Endothelial cell (in vitro differentiated cells): ENCODE results near the gene TNFAIP8. TPM values are rescaled to one million over a fixed set of nuclear protein-coding genes. Genes with fewer than 3 reads are reported as not detected.

ENCODE experiments used
- DNase-seq: peaks from one replicate; pipeline ENCODE4 v3.0.0; 2021; ENCODE audit warnings: low spot score
- H3K27ac Mint-ChIP-seq: one replicate; pipeline ENCODE4 v1.8.0; 2021; ENCODE audit warnings: mixed read lengths, inconsistent platforms; ENCODE audit not compliant: unreplicated experiment
- H3K27me3 Mint-ChIP-seq: one replicate; pipeline ENCODE4 v1.8.0; 2021; ENCODE audit warnings: mild to moderate bottlenecking, moderate library complexity, mixed read lengths, inconsistent platforms; ENCODE audit not compliant: unreplicated experiment
- H3K36me3 Mint-ChIP-seq: one replicate; pipeline ENCODE4 v1.8.0; 2021; ENCODE audit warnings: mild to moderate bottlenecking, low read depth, mixed read lengths, inconsistent platforms; ENCODE audit not compliant: unreplicated experiment
- H3K4me1 Mint-ChIP-seq: one replicate; pipeline ENCODE4 v1.8.0; 2021; ENCODE audit warnings: mild to moderate bottlenecking, mixed read lengths, inconsistent platforms; ENCODE audit not compliant: unreplicated experiment
- H3K4me3 Mint-ChIP-seq: one replicate; pipeline ENCODE4 v1.8.0; 2021; ENCODE audit warnings: mild to moderate bottlenecking, mixed read lengths, inconsistent platforms; ENCODE audit not compliant: unreplicated experiment
- H3K9me3 Mint-ChIP-seq: one replicate; pipeline ENCODE4 v1.8.0; 2021; ENCODE audit warnings: mixed read lengths, inconsistent platforms; ENCODE audit not compliant: unreplicated experiment
- CTCF ChIP-seq: fragments of 200-600 bp; sonication (generic); IDR thresholded peaks from one replicate; pipeline ENCODE4 v1.5.0; 2021; ENCODE audit warnings: antibody characterized with exemption; ENCODE audit not compliant: unreplicated experiment
- total RNA-seq: library from RNA; stranded (reverse); fragmentation: NEBNext Ultra II Directional; extraction: Animal tissue kit (Norgen Biotek cat#: 25700); gene quantifications from one replicate; pipeline ENCODE4 v1.2.1, GENCODE V29; 2021; ENCODE audit not compliant: unreplicated experiment

TNFAIP8 gene
- total RNA-seq, 1 donor from 2014 or later, result 7.9 TPM

- Mint-ChIP-seq H3K4me1 (peaks cover 20% of the 10 kb centered on the region), H3K27me3 (peaks cover 13% of the 10 kb centered on the region), H3K36me3 (no peaks in the 10 kb centered on the region), H3K4me3 (no peak overlapping the region), H3K9me3 (no peaks in the 10 kb centered on the region), H3K27ac (no peak overlapping the region)
- no peak for DNase-seq
- no peak for TF ChIP-seq CTCF
Observed at GRCh38 chr5:119357808-119358529, 2.1 kb downstream of the TNFAIP8 start.

- Mint-ChIP-seq H3K9me3 (no peaks in the 10 kb centered on the region), H3K27me3 (peaks cover 13% of the 10 kb centered on the region), H3K36me3 (no peaks in the 10 kb centered on the region), H3K4me3 (no peak overlapping the region), H3K27ac (no peak overlapping the region), H3K4me1 (peaks cover 20% of the 10 kb centered on the region)
- DNase-seq, result no peak
- no peak for TF ChIP-seq CTCF
Observed at GRCh38 chr5:119358530-119358900, 2.7 kb downstream of the TNFAIP8 start.

- H3K4me3 Mint-ChIP-seq, result no peak overlapping the region
- no peak for DNase-seq
- peaks cover 13% of the 10 kb centered on the region for H3K27me3 Mint-ChIP-seq
- no peaks in the 10 kb centered on the region for H3K36me3 Mint-ChIP-seq
- H3K27ac Mint-ChIP-seq, result no peak overlapping the region
- peaks cover 17% of the 10 kb centered on the region for H3K4me1 Mint-ChIP-seq
- no peak for TF ChIP-seq CTCF
- H3K9me3 Mint-ChIP-seq, result no peaks in the 10 kb centered on the region
Observed at GRCh38 chr5:119358901-119359603, 3.2 kb downstream of the TNFAIP8 start.

GRCh38 chr5:119359737-119360413 is 4.1 kb downstream of the TNFAIP8 start:
- DNase-seq, result no peak
- no peaks in the 10 kb centered on the region for H3K36me3 Mint-ChIP-seq
- H3K27ac Mint-ChIP-seq, result no peak overlapping the region
- peaks cover 17% of the 10 kb centered on the region for H3K4me1 Mint-ChIP-seq
- H3K27me3 Mint-ChIP-seq, result peaks cover 13% of the 10 kb centered on the region
- H3K4me3 Mint-ChIP-seq, result no peak overlapping the region
- no peak for TF ChIP-seq CTCF
- no peaks in the 10 kb centered on the region for H3K9me3 Mint-ChIP-seq
